Keratinocyte (primary cell): ENCODE results near the gene MCEMP1.

Source experiments
- EZH2 ChIP-seq: IDR thresholded peaks from one replicate; pipeline ENCODE4 v1.6.1; 2012; ENCODE audit warnings: inconsistent platforms, mild to moderate bottlenecking, low read length, moderate library complexity
- TF ChIP-seq, protein P1 (sequence below), 3 experiments: IDR thresholded peaks in 1 of 3; conservative IDR thresholded peaks in 1 of 3; optimal IDR thresholded peaks in 1 of 3; 2 replicates in 2 of 3; 3 replicates in 1 of 3; pipeline versions ENCODE3 to v1.5.1; 2011; ENCODE audit warnings: low read length in 3 of 3, mild to moderate bottlenecking in 3 of 3, moderate library complexity in 2 of 3, control low read depth in 1 of 3, inconsistent platforms in 1 of 3; ENCODE audit not compliant: insufficient read depth in 2 of 3; ENCODE audit errors: extremely low read depth in 1 of 3

GRCh38 chr19:7701654-7702457 lies 25.0 kb downstream of the MCEMP1 start, which contains the start of gene FCER2:
- TF ChIP-seq EZH2, result no peak
- TF ChIP-seq, protein P1, sequence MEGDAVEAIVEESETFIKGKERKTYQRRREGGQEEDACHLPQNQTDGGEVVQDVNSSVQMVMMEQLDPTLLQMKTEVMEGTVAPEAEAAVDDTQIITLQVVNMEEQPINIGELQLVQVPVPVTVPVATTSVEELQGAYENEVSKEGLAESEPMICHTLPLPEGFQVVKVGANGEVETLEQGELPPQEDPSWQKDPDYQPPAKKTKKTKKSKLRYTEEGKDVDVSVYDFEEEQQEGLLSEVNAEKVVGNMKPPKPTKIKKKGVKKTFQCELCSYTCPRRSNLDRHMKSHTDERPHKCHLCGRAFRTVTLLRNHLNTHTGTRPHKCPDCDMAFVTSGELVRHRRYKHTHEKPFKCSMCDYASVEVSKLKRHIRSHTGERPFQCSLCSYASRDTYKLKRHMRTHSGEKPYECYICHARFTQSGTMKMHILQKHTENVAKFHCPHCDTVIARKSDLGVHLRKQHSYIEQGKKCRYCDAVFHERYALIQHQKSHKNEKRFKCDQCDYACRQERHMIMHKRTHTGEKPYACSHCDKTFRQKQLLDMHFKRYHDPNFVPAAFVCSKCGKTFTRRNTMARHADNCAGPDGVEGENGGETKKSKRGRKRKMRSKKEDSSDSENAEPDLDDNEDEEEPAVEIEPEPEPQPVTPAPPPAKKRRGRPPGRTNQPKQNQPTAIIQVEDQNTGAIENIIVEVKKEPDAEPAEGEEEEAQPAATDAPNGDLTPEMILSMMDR (optimal IDR thresholded peaks at IDR 0.05 in 1 of 3, IDR thresholded peaks at IDR 0.05 in 1 of 3, conservative IDR thresholded peaks at IDR 0.05 in 1 of 3; ENCODE audit: extremely low read depth in 1 of 3, insufficient read depth in 2 of 3, low read length in 3 of 3), result no peak
